Naive thymus-derived CD4-positive, alpha-beta T cell (primary cell): ENCODE measurements around the gene SLC5A2. TPM values are rescaled to one million over a fixed set of nuclear protein-coding genes. Genes with fewer than 3 reads are reported as not detected.

Experiments
- ATAC-seq: fragments of 150-1000 bp; cut with Tn5 transposase; 2 replicates; pipeline ENCODE4 v1.10.0; 2021; ENCODE audit warnings: mild to moderate bottlenecking, moderate library complexity
- CTCF ChIA-PET: fragments of 350-600 bp; sonication (Branson Sonifier 250); formaldehyde crosslinking; loops from one replicate; lab custom pipeline; 2021; ENCODE audit warnings: antibody characterized with exemption; lab: Charles Lee
- POLR2A ChIA-PET: fragments of 350-600 bp; sonication (Branson Sonifier 250); formaldehyde crosslinking; loops from one replicate; lab custom pipeline; 2021; ENCODE audit warnings: antibody characterized with exemption, inconsistent platforms; lab: Charles Lee
- DNase-seq, 9 donors: peaks; one replicate each; pipeline versions ENCODE4 v3.0.0 to v3.0.0-alpha.2; 2020 to 2022; ENCODE audit warnings: mixed read lengths in 1 of 9
- H3K27ac ChIP-seq: one replicate; pipeline ENCODE4 v1.7.0; 2013; ENCODE audit warnings: mild to moderate bottlenecking, low read depth, low read length, moderate library complexity
- H3K27me3 ChIP-seq, 2 donors: one replicate each; pipeline ENCODE4 v1.7.0; 2013; ENCODE audit warnings: low read length in 2 of 2, mild to moderate bottlenecking in 2 of 2, moderate library complexity in 2 of 2; ENCODE audit not compliant: control insufficient read depth in 2 of 2, insufficient read depth in 2 of 2
- H3K36me3 ChIP-seq, 3 experiments: 1 replicate in 2 of 3; 2 replicates in 1 of 3; pipeline ENCODE4 v1.7.0; 2013; ENCODE audit warnings: low read length in 3 of 3, mild to moderate bottlenecking in 3 of 3, moderate library complexity in 1 of 3; ENCODE audit not compliant: insufficient read depth in 3 of 3, control insufficient read depth in 2 of 3
- H3K4me1 ChIP-seq, 2 donors: one replicate each; pipeline ENCODE4 v1.7.0; 2013; ENCODE audit warnings: low read length in 2 of 2, mild to moderate bottlenecking in 2 of 2, moderate library complexity in 1 of 2; ENCODE audit not compliant: control insufficient read depth in 2 of 2, insufficient read depth in 2 of 2
- H3K4me3 ChIP-seq: 2 replicates; pipeline ENCODE4 v1.7.0; 2013; ENCODE audit warnings: mild to moderate bottlenecking, low read length
- H3K9me3 ChIP-seq, 3 experiments: 1 replicate in 2 of 3; 2 replicates in 1 of 3; pipeline ENCODE4 v1.7.0; 2013; ENCODE audit warnings: low read length in 3 of 3; ENCODE audit not compliant: control insufficient read depth in 2 of 3
- H3K27ac Mint-ChIP-seq, 9 donors: one replicate each; pipeline ENCODE4 v1.8.0; 2020 to 2022; ENCODE audit warnings: mixed read lengths in 9 of 9, mild to moderate bottlenecking in 8 of 9, moderate library complexity in 5 of 9, inconsistent platforms in 2 of 9
- H3K27me3 Mint-ChIP-seq, 5 donors: one replicate each; pipeline ENCODE4 v1.8.0; 2021 to 2022; ENCODE audit warnings: mixed read lengths in 5 of 5, mild to moderate bottlenecking in 1 of 5
- H3K36me3 Mint-ChIP-seq, 5 donors: one replicate each; pipeline ENCODE4 v1.8.0; 2020 to 2022; ENCODE audit warnings: mixed read lengths in 5 of 5, mild to moderate bottlenecking in 3 of 5, inconsistent platforms in 1 of 5
- H3K4me1 Mint-ChIP-seq, 7 donors: one replicate each; pipeline ENCODE4 v1.8.0; 2020 to 2022; ENCODE audit warnings: mixed read lengths in 7 of 7, mild to moderate bottlenecking in 3 of 7, inconsistent platforms in 1 of 7
- H3K4me3 Mint-ChIP-seq, 10 donors: one replicate each; pipeline ENCODE4 v1.8.0; 2020 to 2022; ENCODE audit warnings: mild to moderate bottlenecking in 10 of 10, mixed read lengths in 10 of 10, moderate library complexity in 6 of 10, inconsistent platforms in 2 of 10
- H3K9me3 Mint-ChIP-seq, 11 donors: one replicate each; pipeline ENCODE4 v1.8.0; 2020 to 2022; ENCODE audit warnings: mixed read lengths in 11 of 11, mild to moderate bottlenecking in 4 of 11, inconsistent platforms in 1 of 11, moderate library complexity in 1 of 11
- intact Hi-C, 2 donors: fragments of 100-400 bp; cut with micrococcal nuclease; formaldehyde crosslinking; loops; one replicate each; pipeline ENCODE4 v1.15.1; 2023
- polyA plus RNA-seq, 2 donors: library from polyadenylated mRNA; unstranded; fragments of 300-500 nt; fragmentation: Illumina TruSeq; gene quantifications; one replicate each; pipeline ENCODE4 v1.2.3, GENCODE V29; 2021
- total RNA-seq, 6 experiments: library from RNA in 5 of 6; stranded (reverse) in 5 of 6; gene quantifications; 1 replicate in 5 of 6; 2 replicates in 1 of 6; pipeline ENCODE4 v1.2.3 and lab custom pipeline; 2021 to 2026

SLC5A2 gene
- total and polyA plus RNA-seq, 7 experiments from 2014 or later = 0.12 to 5.5 (median 3.3) TPM

DNA sequence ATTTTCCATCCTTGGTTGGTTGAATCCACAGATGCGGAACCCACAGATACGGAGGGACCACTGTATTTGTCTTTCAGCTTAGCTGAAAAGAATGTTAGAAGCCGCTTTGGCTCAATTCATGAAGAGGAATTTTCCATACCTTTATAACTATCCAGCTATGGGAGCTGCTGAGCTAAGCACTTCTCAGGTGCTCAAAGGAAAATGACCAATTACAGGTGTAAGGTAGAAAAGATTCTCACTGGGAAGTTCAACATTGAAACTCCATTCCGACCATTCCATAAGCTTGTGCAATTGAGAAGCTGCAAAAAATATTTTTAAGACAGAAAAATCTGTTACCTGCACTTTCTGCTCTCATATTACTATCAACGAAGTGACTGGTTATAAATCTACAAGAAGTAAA lies 47.5 kb downstream of the SLC5A2 start:
- Histone ChIP-seq H3K27ac (no peak overlapping the region), H3K9me3 (no peaks in the 10 kb centered on the region), H3K4me3 (no peak overlapping the region), H3K27me3 (no peaks in the 10 kb centered on the region), H3K36me3 (no peaks in the 10 kb centered on the region), H3K4me1 (peaks cover 0 to 7% of the 10 kb centered on the region in 2 donors)
- no peak for DNase-seq
- ChIA-PET CTCF (interaction anchor here (0.6 kb wide), 1 partner anchor 8 kb away, joined by 3 read pairs; no protein-coding TSS in a partner anchor), POLR2A (no interaction called here)
- Mint-ChIP-seq H3K4me1 (peaks cover 0 to 21% (median 7%) of the 10 kb centered on the region in 7 donors), H3K9me3 (no peaks in the 10 kb centered on the region), H3K27me3 (peaks cover 20 to 46% (median 30%) of the 10 kb centered on the region in 5 donors), H3K27ac (no peak overlapping the region), H3K4me3 (peak overlapping the region in 5 of 10 donors; percentile 44 to 75 (median 59)), H3K36me3 (no peaks in the 10 kb centered on the region)
- ATAC-seq = no peak
- intact Hi-C loops = loop anchor here in 1 of 2 donors (10.0 kb wide), 1 partner anchor 124 kb away; no protein-coding TSS in a partner anchor

DNA sequence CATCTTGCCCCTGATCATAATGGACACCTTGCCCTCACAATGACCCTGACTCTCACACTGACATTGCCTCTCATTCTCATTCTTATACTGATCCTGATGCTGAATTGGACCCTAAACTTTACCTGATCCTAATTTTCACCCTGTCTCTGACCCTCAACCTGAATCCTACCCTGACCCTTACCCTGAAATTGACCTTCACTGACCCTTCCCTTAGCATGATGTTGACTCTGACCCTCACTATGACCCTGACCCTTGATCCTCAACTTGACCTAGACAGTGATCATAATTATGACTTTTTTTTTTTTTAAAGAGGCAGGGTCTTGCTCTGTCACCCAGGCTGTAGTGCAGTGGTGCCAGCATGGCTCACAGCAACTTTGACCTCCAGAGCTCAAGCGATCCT lies 48.2 kb downstream of the SLC5A2 start:
- ChIA-PET CTCF (no interaction called here), POLR2A (interaction anchor here (0.5 kb wide), 1 partner anchor 192 kb away, joined by 3 read pairs; no protein-coding TSS in a partner anchor)
- H3K4me1 Mint-ChIP-seq = peaks cover 0 to 25% (median 9%) of the 10 kb centered on the region in 7 donors
- no peak for DNase-seq
- no peak overlapping the region for H3K27ac ChIP-seq
- no peak overlapping the region for H3K27ac Mint-ChIP-seq
- H3K9me3 Mint-ChIP-seq = peaks cover 0 to 3% (median 0%) of the 10 kb centered on the region in 11 donors
- H3K36me3 ChIP-seq = no peaks in the 10 kb centered on the region
- H3K4me3 Mint-ChIP-seq = no peak overlapping the region
- intact Hi-C loops = loop anchor here in 1 of 2 donors (10.0 kb wide), 1 partner anchor 124 kb away; no protein-coding TSS in a partner anchor
- H3K4me1 ChIP-seq = peaks cover 0 to 7% of the 10 kb centered on the region in 2 donors
- no peak for ATAC-seq
- H3K36me3 Mint-ChIP-seq = no peaks in the 10 kb centered on the region
- no peak overlapping the region for H3K4me3 ChIP-seq
- H3K27me3 Mint-ChIP-seq = peaks cover 26 to 52% (median 36%) of the 10 kb centered on the region in 5 donors
- H3K9me3 ChIP-seq = no peaks in the 10 kb centered on the region
- H3K27me3 ChIP-seq = no peaks in the 10 kb centered on the region

DNA sequence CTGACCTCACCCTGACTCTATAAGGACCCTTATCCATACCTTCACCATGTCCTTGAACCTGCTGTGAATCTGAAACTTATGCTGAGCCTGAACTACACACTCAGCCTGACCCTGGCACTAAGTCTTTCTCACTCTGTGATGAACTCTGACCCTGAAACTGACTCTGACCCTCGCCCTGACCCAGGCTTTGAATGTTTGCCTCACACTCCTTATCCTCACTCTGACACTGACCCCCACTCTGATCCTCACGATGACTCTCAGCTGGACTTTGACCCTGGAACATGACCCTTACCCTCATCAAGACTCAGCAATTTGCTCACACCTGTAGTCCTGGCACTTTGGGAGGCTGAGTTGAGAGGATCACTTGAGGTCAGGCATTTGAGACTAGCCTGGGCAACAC lies 49.2 kb downstream of the SLC5A2 start:
- DNase-seq (no peak), ATAC-seq (no peak)
- Histone ChIP-seq H3K4me1 (peaks cover 0 to 7% of the 10 kb centered on the region in 2 donors), H3K27ac (no peak overlapping the region), H3K36me3 (no peaks in the 10 kb centered on the region), H3K9me3 (no peaks in the 10 kb centered on the region), H3K4me3 (no peak overlapping the region), H3K27me3 (peaks cover 0 to 3% of the 10 kb centered on the region in 2 donors)
- ChIA-PET CTCF (interaction anchor here (1.1 kb wide), 1 partner anchor 401 kb away, joined by 3 read pairs; no protein-coding TSS in a partner anchor), POLR2A (no interaction called here)
- H3K9me3 Mint-ChIP-seq = peaks cover 0 to 3% (median 0%) of the 10 kb centered on the region in 11 donors
- intact Hi-C loops = loop anchor here in 1 of 2 donors (10.0 kb wide), 1 partner anchor 123 kb away; no protein-coding TSS in a partner anchor
- H3K4me3 Mint-ChIP-seq = no peak overlapping the region
- H3K36me3 Mint-ChIP-seq = no peaks in the 10 kb centered on the region
- peaks cover 28 to 55% (median 44%) of the 10 kb centered on the region in 5 donors for H3K27me3 Mint-ChIP-seq
- peaks cover 0 to 25% (median 9%) of the 10 kb centered on the region in 7 donors for H3K4me1 Mint-ChIP-seq
- H3K27ac Mint-ChIP-seq = no peak overlapping the region

DNA sequence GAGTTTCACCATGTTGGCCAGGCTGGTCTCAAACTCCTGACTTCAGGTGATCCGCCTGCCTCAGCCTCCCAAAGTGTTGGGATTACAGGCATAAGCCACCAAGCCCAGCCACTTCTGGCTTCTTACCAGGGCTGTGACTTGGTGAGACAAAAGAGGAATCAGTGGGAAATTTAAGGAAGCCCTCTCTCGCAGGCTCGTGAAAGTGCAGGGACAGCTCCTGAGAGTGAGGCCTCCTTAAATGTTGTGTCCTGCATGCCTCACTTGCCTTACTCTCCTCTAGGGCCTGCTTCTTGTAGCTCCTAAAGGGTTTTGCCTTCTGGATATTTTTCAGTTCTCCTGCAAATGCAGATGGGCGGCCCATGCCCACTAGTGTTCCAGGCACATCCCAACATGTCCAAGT lies 50.0 kb downstream of the SLC5A2 start:
- H3K27ac ChIP-seq = no peak overlapping the region
- Mint-ChIP-seq H3K4me1 (peaks cover 0 to 24% (median 12%) of the 10 kb centered on the region in 7 donors), H3K36me3 (no peaks in the 10 kb centered on the region), H3K4me3 (no peak overlapping the region), H3K27ac (no peak overlapping the region), H3K27me3 (peaks cover 28 to 54% (median 43%) of the 10 kb centered on the region in 5 donors), H3K9me3 (peaks cover 0 to 3% (median 0%) of the 10 kb centered on the region in 11 donors)
- POLR2A ChIA-PET = no interaction called here
- no peaks in the 10 kb centered on the region for H3K36me3 ChIP-seq
- no peak for ATAC-seq
- H3K4me3 ChIP-seq = no peak overlapping the region
- DNase-seq = no peak
- peaks cover 0 to 7% of the 10 kb centered on the region in 2 donors for H3K4me1 ChIP-seq
- intact Hi-C loops = loop anchor here in 1 of 2 donors (10.0 kb wide), 1 partner anchor 122 kb away; no protein-coding TSS in a partner anchor
- CTCF ChIA-PET = interaction anchor here (1.1 kb wide), 1 partner anchor 401 kb away, joined by 3 read pairs; no protein-coding TSS in a partner anchor
- H3K9me3 ChIP-seq = no peaks in the 10 kb centered on the region
- peaks cover 0 to 5% of the 10 kb centered on the region in 2 donors for H3K27me3 ChIP-seq

DNA sequence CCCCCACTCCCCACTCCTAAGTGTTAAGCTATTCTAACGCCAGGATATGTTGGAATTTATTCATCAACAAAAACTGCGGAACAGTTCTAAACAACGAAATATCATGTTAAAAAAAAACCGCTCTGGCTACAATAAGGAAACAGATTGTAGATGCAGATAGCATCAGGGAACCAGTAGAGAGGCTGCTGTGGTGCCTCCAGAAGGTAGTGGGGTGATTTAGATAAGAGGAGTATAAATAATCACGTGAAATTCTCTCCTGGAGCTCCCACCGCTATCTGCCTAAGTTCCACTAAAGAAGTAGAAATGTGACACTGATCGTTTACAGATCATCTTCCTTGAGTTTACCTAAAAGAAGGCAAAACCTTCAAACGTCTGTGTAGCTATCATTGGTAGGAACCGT lies 52.8 kb downstream of the SLC5A2 start:
- ChIA-PET POLR2A (no interaction called here), CTCF (no interaction called here)
- DNase-seq (no peak), ATAC-seq (no peak)
- Mint-ChIP-seq H3K4me1 (peaks cover 0 to 11% (median 4%) of the 10 kb centered on the region in 7 donors), H3K4me3 (no peak overlapping the region), H3K36me3 (peaks cover 0 to 7% (median 0%) of the 10 kb centered on the region in 5 donors), H3K27ac (no peak overlapping the region), H3K9me3 (peaks cover 0 to 17% (median 11%) of the 10 kb centered on the region in 11 donors), H3K27me3 (peaks cover 39 to 56% (median 48%) of the 10 kb centered on the region in 5 donors)
- Histone ChIP-seq H3K4me1 (no peaks in the 10 kb centered on the region), H3K4me3 (no peak overlapping the region), H3K27me3 (peaks cover 0 to 5% of the 10 kb centered on the region in 2 donors), H3K9me3 (no peaks in the 10 kb centered on the region), H3K36me3 (no peaks in the 10 kb centered on the region), H3K27ac (no peak overlapping the region)
- intact Hi-C loops = loop anchor here in 1 of 2 donors (10.0 kb wide), 1 partner anchor 119 kb away; no protein-coding TSS in a partner anchor

DNA sequence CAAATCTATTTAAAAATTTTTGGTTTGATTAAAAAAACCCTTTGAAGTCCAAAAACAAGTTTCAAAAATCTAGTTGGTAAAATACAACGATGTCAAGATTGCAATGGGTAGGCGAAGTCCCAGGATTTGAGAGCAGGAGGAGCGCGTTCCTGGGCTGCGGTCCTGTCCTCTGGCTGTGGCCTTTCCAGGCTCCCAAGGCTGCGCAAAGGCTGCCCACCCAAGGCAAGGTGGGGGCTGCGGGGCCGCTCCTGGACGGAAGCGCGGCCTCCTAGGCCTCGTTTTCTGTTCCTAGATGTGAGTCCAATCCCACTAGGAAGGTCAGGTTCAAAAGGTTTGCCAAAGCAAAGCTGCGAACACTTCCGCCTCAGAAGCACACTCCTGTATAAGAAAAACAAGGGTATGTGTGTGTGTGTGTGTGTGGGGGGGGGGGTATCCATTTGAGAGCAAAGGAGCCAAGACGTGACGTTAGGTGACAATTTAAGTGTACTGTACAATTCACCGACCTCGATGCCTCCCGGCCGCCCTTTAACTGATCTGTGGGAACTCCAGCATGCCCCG lies 54.0 kb downstream of the SLC5A2 start:
- DNase-seq (no peak), ATAC-seq (no peak)
- Mint-ChIP-seq H3K9me3 (peaks cover 0 to 24% (median 13%) of the 10 kb centered on the region in 11 donors), H3K4me3 (peak overlapping the region in 2 of 10 donors; percentile 11 to 25), H3K27ac (no peak overlapping the region), H3K4me1 (peaks cover 0 to 11% (median 4%) of the 10 kb centered on the region in 7 donors), H3K27me3 (peaks cover 39 to 64% (median 48%) of the 10 kb centered on the region in 5 donors), H3K36me3 (peaks cover 0 to 7% (median 0%) of the 10 kb centered on the region in 5 donors)
- H3K4me3 ChIP-seq = no peak overlapping the region
- H3K27ac ChIP-seq = no peak overlapping the region
- ChIA-PET CTCF (no interaction called here), POLR2A (no interaction called here)
- H3K9me3 ChIP-seq = no peaks in the 10 kb centered on the region
- intact Hi-C loops = loop anchor here in 1 of 2 donors (10.0 kb wide), 1 partner anchor 118 kb away; no protein-coding TSS in a partner anchor
- no peaks in the 10 kb centered on the region for H3K4me1 ChIP-seq
- peaks cover 0 to 5% of the 10 kb centered on the region in 2 donors for H3K27me3 ChIP-seq
- H3K36me3 ChIP-seq = no peaks in the 10 kb centered on the region
